OCI-LY1 (cell line): ENCODE data around the gene SLAMF9.

Experiments used
- CTCF ChIP-seq: fragments of 200-600 bp; sonication (generic), shearing (Covaris generic); IDR thresholded peaks from 2 replicates; pipeline ENCODE4 v1.5.1; 2017; ENCODE audit warnings: mild to moderate bottlenecking, antibody characterized with exemption, low read length, moderate library complexity, mixed read lengths
- EZH2 ChIP-seq: fragments of 200-600 bp; sonication (generic), shearing (Covaris generic); IDR thresholded peaks from 2 replicates; pipeline ENCODE4 v1.8.0; 2017; ENCODE audit warnings: borderline replicate concordance, mixed run types, mild to moderate bottlenecking, antibody characterized with exemption, low read length, moderate library complexity, mixed read lengths

GRCh38 chr1:159959451-159959850 lies 5.4 kb upstream of the SLAMF9 start:
- TF ChIP-seq EZH2 (no peak), CTCF (no peak)
